H1 (cell line): ENCODE results near the gene AGAP1. TPM values are rescaled to one million over a fixed set of nuclear protein-coding genes. Genes with fewer than 3 reads are reported as not detected.
A peak's percentile ranks its signal among the peaks of the same experiment; 100 is the strongest.

Experiments used
- CBX8 ChIP-seq: fragments of 300-800, 300-1000 bp; sonication (generic); IDR thresholded peaks from 2 replicates; pipeline ENCODE4 v1.7.1; 2016; ENCODE audit warnings: low read depth, low read length, borderline replicate concordance
- CREB1 ChIP-seq: IDR thresholded peaks from 2 replicates; pipeline ENCODE4 v1.6.1; 2012; ENCODE audit warnings: inconsistent platforms
- GTF2F1 ChIP-seq: IDR thresholded peaks from 2 replicates; pipeline ENCODE4 v1.6.1; 2012; ENCODE audit warnings: low read depth, low read length, improper control_type of control experiment, borderline replicate concordance
- NRF1 ChIP-seq: IDR thresholded peaks from 2 replicates; pipeline ENCODE4 v1.6.1; 2011; ENCODE audit warnings: mild to moderate bottlenecking, low read depth, low read length, improper control_type of control experiment
- RAD21 ChIP-seq, 2 experiments: IDR thresholded peaks in 1 of 2; conservative IDR thresholded peaks in 1 of 2; 2 replicates each; pipeline ENCODE4 v1.6.1; 2011; ENCODE audit warnings: low read depth in 2 of 2, low read length in 2 of 2, improper control_type of control experiment in 1 of 2, inconsistent platforms in 1 of 2, mild to moderate bottlenecking in 1 of 2, moderate library complexity in 1 of 2
- RFX5 ChIP-seq: IDR thresholded peaks from 2 replicates; pipeline ENCODE4 v1.6.1; 2011; ENCODE audit warnings: low read depth, low read length, improper control_type of control experiment, borderline replicate concordance
- SIN3A ChIP-seq, 2 experiments: IDR thresholded peaks in 1 of 2; conservative IDR thresholded peaks in 1 of 2; 2 replicates each; pipeline ENCODE4 v1.6.1; 2011 to 2012; ENCODE audit warnings: low read length in 2 of 2, improper control_type of control experiment in 1 of 2, low read depth in 1 of 2, mild to moderate bottlenecking in 1 of 2
- TBP ChIP-seq: IDR thresholded peaks from 2 replicates; pipeline ENCODE4 v1.6.1; 2011; ENCODE audit warnings: low read depth, low read length, improper control_type of control experiment
- YY1 ChIP-seq: IDR thresholded peaks from 2 replicates; pipeline ENCODE4 v1.6.1; 2011; ENCODE audit warnings: low read depth, mild to moderate bottlenecking, low read length
- ZNF274 ChIP-seq: IDR thresholded peaks from 2 replicates; pipeline ENCODE4 v1.7.0; 2012; ENCODE audit warnings: low read length, borderline replicate concordance; ENCODE audit errors: extremely low read depth
- polyA plus RNA-seq, 7 experiments: library from polyadenylated mRNA; depleted of rRNA in 3 of 7; stranded (reverse) in 5 of 7; unstranded in 2 of 7; fragments of >200 nt in 5 of 7; fragments of 200-250 nt in 2 of 7; gene quantifications; 1 replicate in 5 of 7; 2 replicates in 1 of 7; 4 replicates in 1 of 7; pipeline versions ENCODE4 v1.2.1 to v1.2.3, GENCODE V29; 2011 to 2013; ENCODE audit warnings: missing spikeins in 2 of 7, mixed read lengths in 2 of 7
- total RNA-seq: library from RNA; stranded (reverse); fragmentation: NEBNext Ultra II Directional; extraction: Animal tissue kit (Norgen Biotek cat#: 25700); gene quantifications from 2 replicates; pipeline ENCODE4 v1.2.1, GENCODE V29; 2021
- TF ChIP-seq, protein P1 (sequence below), 3 experiments: IDR thresholded peaks; 1 replicate in 2 of 3; 2 replicates in 1 of 3; pipeline versions ENCODE4 v1.5.1 to v1.6.1; 2011; ENCODE audit warnings: low read length in 3 of 3, mild to moderate bottlenecking in 3 of 3, inconsistent platforms in 2 of 3, low read depth in 1 of 3, moderate library complexity in 1 of 3; ENCODE audit not compliant: insufficient read depth in 1 of 3; ENCODE audit errors: control extremely low read depth in 1 of 3
- TF ChIP-seq, protein P2 (sequence below): IDR thresholded peaks from 2 replicates; pipeline ENCODE4 v1.6.1; 2012; ENCODE audit warnings: inconsistent platforms

AGAP1 gene
- total and polyA plus RNA-seq, 2 of the 8 experiments (the other 6 are each of a cell fraction or from before 2014, with no cell fraction given): 18.1 to 39.4 TPM

DNA sequence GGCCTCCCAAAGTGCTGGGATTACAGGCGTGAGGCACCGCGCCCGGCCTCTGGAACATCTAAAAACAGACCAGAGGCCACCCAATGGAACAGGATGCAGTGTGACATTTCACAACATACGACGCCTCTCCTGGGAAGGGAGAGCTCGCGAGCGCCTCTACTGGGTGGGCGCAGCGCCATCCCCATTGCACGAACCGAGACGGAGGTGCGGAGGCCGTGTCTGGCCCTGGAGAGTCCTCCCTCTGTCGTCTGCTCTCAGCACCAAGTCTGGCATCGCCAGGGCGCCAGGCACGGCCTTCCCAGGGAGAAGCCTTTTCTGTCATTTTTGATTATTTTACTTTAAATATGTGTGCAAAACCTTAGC is 683.7 kb downstream of the AGAP1 start (continued):
- TF ChIP-seq CREB1 (peak; percentile 46; the same call in 1 of the 2 replicates), RFX5 (no peak), TBP (no peak), RAD21 (IDR thresholded peaks at IDR 0.05 in 1 of 2, conservative IDR thresholded peaks at IDR 0.05 in 1 of 2; ENCODE audit: low read depth in 2 of 2, low read length in 2 of 2) (peak; percentile 50 to 65), GTF2F1 (no peak), NRF1 (no peak), YY1 (peak; percentile 33; the same call in 1 of the 2 replicates), SIN3A (conservative IDR thresholded peaks at IDR 0.05 in 1 of 2, IDR thresholded peaks at IDR 0.05 in 1 of 2; ENCODE audit: low read depth in 1 of 2, low read length in 2 of 2) (0 out of 4 replicates have a peak, but pooled peaks of 1 of the 2 experiments have one; percentile 43), ZNF274 (no peak), CBX8 (no peak)
- TF ChIP-seq, protein P1, sequence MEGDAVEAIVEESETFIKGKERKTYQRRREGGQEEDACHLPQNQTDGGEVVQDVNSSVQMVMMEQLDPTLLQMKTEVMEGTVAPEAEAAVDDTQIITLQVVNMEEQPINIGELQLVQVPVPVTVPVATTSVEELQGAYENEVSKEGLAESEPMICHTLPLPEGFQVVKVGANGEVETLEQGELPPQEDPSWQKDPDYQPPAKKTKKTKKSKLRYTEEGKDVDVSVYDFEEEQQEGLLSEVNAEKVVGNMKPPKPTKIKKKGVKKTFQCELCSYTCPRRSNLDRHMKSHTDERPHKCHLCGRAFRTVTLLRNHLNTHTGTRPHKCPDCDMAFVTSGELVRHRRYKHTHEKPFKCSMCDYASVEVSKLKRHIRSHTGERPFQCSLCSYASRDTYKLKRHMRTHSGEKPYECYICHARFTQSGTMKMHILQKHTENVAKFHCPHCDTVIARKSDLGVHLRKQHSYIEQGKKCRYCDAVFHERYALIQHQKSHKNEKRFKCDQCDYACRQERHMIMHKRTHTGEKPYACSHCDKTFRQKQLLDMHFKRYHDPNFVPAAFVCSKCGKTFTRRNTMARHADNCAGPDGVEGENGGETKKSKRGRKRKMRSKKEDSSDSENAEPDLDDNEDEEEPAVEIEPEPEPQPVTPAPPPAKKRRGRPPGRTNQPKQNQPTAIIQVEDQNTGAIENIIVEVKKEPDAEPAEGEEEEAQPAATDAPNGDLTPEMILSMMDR (IDR thresholded peaks at IDR 0.05; ENCODE audit: control extremely low read depth in 1 of 3, insufficient read depth in 1 of 3, low read depth in 1 of 3, low read length in 3 of 3): peak; percentile 92 to 98 (median 96)
- TF ChIP-seq, protein P2, sequence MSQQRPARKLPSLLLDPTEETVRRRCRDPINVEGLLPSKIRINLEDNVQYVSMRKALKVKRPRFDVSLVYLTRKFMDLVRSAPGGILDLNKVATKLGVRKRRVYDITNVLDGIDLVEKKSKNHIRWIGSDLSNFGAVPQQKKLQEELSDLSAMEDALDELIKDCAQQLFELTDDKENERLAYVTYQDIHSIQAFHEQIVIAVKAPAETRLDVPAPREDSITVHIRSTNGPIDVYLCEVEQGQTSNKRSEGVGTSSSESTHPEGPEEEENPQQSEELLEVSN: peak; percentile 51; the same call in 1 of the 2 replicates
